Measurements from ENCODE around the gene DCAF4.

GRCh38 chr14:72943876-72944430 lies 17.7 kb downstream of the DCAF4 start:
- no peak for TF ChIP-seq TAF1 (IDR thresholded peaks at IDR 0.05; ENCODE audit: borderline replicate concordance, low read depth, low read length)
- no peak for TF ChIP-seq POLR2A (IDR thresholded peaks at IDR 0.05; ENCODE audit: low read depth, low read length)

Data from GM12892 (cell line).